WTC11 (cell line): ENCODE data around the gene SGSH. TPM values are rescaled to one million over a fixed set of nuclear protein-coding genes. Genes with fewer than 3 reads are reported as not detected.

Source experiments
- ATAC-seq: fragments of 200-7000 bp; cut with Tn5 transposase; 2 replicates; pipeline ENCODE4 v1.10.0; 2021; ENCODE audit warnings: mild to moderate bottlenecking, moderate library complexity
- CTCF ChIA-PET: fragments of 300-600 bp; sonication (Branson Sonifier 250); formaldehyde crosslinking; loops from one replicate; lab custom pipeline; 2021; ENCODE audit warnings: antibody characterized with exemption; lab: Charles Lee
- POLR2A ChIA-PET: fragments of 350-600 bp; sonication (Branson Sonifier 250); formaldehyde crosslinking; loops from one replicate; lab custom pipeline; 2021; ENCODE audit warnings: antibody characterized with exemption; lab: Charles Lee
- DNase-seq: peaks from one replicate; pipeline ENCODE4 v3.0.0; 2021; ENCODE audit warnings: low spot score
- H3K27ac Mint-ChIP-seq: 2 replicates; pipeline ENCODE4 v1.8.0; 2021; ENCODE audit warnings: mixed read lengths
- H3K27me3 Mint-ChIP-seq: 2 replicates; pipeline ENCODE4 v1.8.0; 2021; ENCODE audit warnings: low read depth, mild to moderate bottlenecking, moderate library complexity, mixed read lengths
- H3K36me3 Mint-ChIP-seq: 2 replicates; pipeline ENCODE4 v1.8.0; 2021; ENCODE audit warnings: mixed read lengths
- H3K4me1 Mint-ChIP-seq: 2 replicates; pipeline ENCODE4 v1.8.0; 2022; ENCODE audit warnings: mixed read lengths
- H3K4me3 Mint-ChIP-seq: 2 replicates; pipeline ENCODE4 v1.8.0; 2021; ENCODE audit warnings: mild to moderate bottlenecking, moderate library complexity, mixed read lengths
- H3K9me3 Mint-ChIP-seq: 2 replicates; pipeline ENCODE4 v1.8.0; 2021; ENCODE audit warnings: mixed read lengths
- AR ChIP-seq: fragments of 250-450 bp; sonication (Bioruptor Pico); IDR thresholded peaks from 2 replicates; pipeline ENCODE4 v1.9.0; 2021; ENCODE audit warnings: mild to moderate bottlenecking
- ARID4B ChIP-seq: sonication (generic); formaldehyde crosslinking; IDR thresholded peaks from 2 replicates; pipeline ENCODE4 v1.8.0; 2023; ENCODE audit warnings: missing genetic modification reagents, mild to moderate bottlenecking, borderline replicate concordance
- E2F5 ChIP-seq: sonication (generic); formaldehyde crosslinking; IDR thresholded peaks from 2 replicates; pipeline ENCODE4 v1.8.1; 2022; ENCODE audit warnings: mild to moderate bottlenecking, moderate library complexity, missing genetic modification reagents
- EMX1 ChIP-seq: fragments of 250-450 bp; sonication (Bioruptor Pico); IDR thresholded peaks from 2 replicates; pipeline ENCODE4 v1.8.0; 2021; ENCODE audit warnings: mild to moderate bottlenecking
- ERG ChIP-seq: fragments of 250-450 bp; sonication (Bioruptor Pico); IDR thresholded peaks from 2 replicates; pipeline ENCODE4 v1.8.0; 2021; ENCODE audit warnings: mild to moderate bottlenecking
- ETV6 ChIP-seq: sonication (generic); formaldehyde crosslinking; IDR thresholded peaks from 2 replicates; pipeline ENCODE4 v1.8.1; 2022; ENCODE audit warnings: mild to moderate bottlenecking, missing genetic modification reagents
- FOXP4 ChIP-seq: sonication (generic); formaldehyde crosslinking; IDR thresholded peaks from 2 replicates; pipeline ENCODE4 v1.8.0; 2022; ENCODE audit warnings: mild to moderate bottlenecking, missing genetic modification reagents
- IRF2 ChIP-seq: sonication (generic); formaldehyde crosslinking; IDR thresholded peaks from 2 replicates; pipeline ENCODE4 v1.8.0; 2022; ENCODE audit warnings: low read depth, missing genetic modification reagents, borderline replicate concordance
- MAX ChIP-seq: sonication (generic); formaldehyde crosslinking; IDR thresholded peaks from 2 replicates; pipeline ENCODE4 v1.8.0; 2022; ENCODE audit warnings: mild to moderate bottlenecking, missing genetic modification reagents
- MYBL2 ChIP-seq: sonication (generic); formaldehyde crosslinking; IDR thresholded peaks from 2 replicates; pipeline ENCODE4 v1.8.1; 2023; ENCODE audit warnings: mild to moderate bottlenecking, moderate library complexity, missing genetic modification reagents
- NFYB ChIP-seq: sonication (generic); formaldehyde crosslinking; conservative IDR thresholded peaks from 2 replicates; pipeline ENCODE4 v1.8.0; 2022; ENCODE audit warnings: low read depth, missing genetic modification reagents
- NR2C2 ChIP-seq: sonication (generic); formaldehyde crosslinking; IDR thresholded peaks from 2 replicates; pipeline ENCODE4 v1.8.0; 2022; ENCODE audit warnings: mild to moderate bottlenecking, missing genetic modification reagents
- PREB ChIP-seq: sonication (generic); formaldehyde crosslinking; IDR thresholded peaks from 2 replicates; pipeline ENCODE4 v1.8.1; 2022; ENCODE audit warnings: mild to moderate bottlenecking, missing genetic modification reagents, moderate library complexity, borderline replicate concordance
- SP1 ChIP-seq: sonication (generic); formaldehyde crosslinking; conservative IDR thresholded peaks from 2 replicates; pipeline ENCODE4 v1.8.1; 2022; ENCODE audit warnings: missing genetic modification reagents
- TEAD1 ChIP-seq: sonication (generic); formaldehyde crosslinking; IDR thresholded peaks from 2 replicates; pipeline ENCODE4 v1.8.0; 2022; ENCODE audit warnings: mild to moderate bottlenecking, missing genetic modification reagents
- USF2 ChIP-seq: sonication (generic); formaldehyde crosslinking; IDR thresholded peaks from 2 replicates; pipeline ENCODE4 v1.8.1; 2023; ENCODE audit warnings: mild to moderate bottlenecking, missing genetic modification reagents, moderate library complexity
- ZNF423 ChIP-seq: fragments of 250-450 bp; sonication (Bioruptor Pico); IDR thresholded peaks from 2 replicates; pipeline ENCODE4 v2.1.2; 2022; ENCODE audit warnings: mild to moderate bottlenecking, moderate library complexity
- total RNA-seq: library from RNA; stranded (reverse); gene quantifications from 3 replicates; pipeline ENCODE4 v1.2.3, GENCODE V29; 2021

Gene SGSH
- total RNA-seq, 1 experiment from 2014 or later: 27.7 TPM

- peaks cover 23% of the 10 kb centered on the region for H3K4me1 Mint-ChIP-seq
- peaks cover 7% of the 10 kb centered on the region for H3K36me3 Mint-ChIP-seq
- ChIA-PET POLR2A (no interaction called here), CTCF (interaction anchor here (0.6 to 2.5 kb wide), 3 partner anchors 10 to 124 kb away, joined by 4 to 9 read pairs (median 6); partner anchors contain the start of gene GAA)
- no peak; the same call in 1 of the 2 replicates for ATAC-seq
- no peak overlapping the region for H3K27ac Mint-ChIP-seq
- peak; percentile 36; the same call in 1 of the 2 replicates for TF ChIP-seq ZNF423 (CRISPR knock-in tag)
- no peak for TF ChIP-seq AR (CRISPR knock-in tag)
- H3K27me3 Mint-ChIP-seq: no peaks in the 10 kb centered on the region
- H3K9me3 Mint-ChIP-seq: no peaks in the 10 kb centered on the region
- DNase-seq: peak; percentile 43
- H3K4me3 Mint-ChIP-seq: no peak overlapping the region
Observed at GRCh38 chr17:80225230-80225629, 5.1 kb upstream of the SGSH start.

- no peak; the same call in 1 of the 2 replicates for ATAC-seq
- ChIA-PET CTCF (interaction anchor here (2.5 kb wide), 1 partner anchor 123 kb away, joined by 9 read pairs; the partner anchor contains the start of gene GAA), POLR2A (no interaction called here)
- H3K27ac Mint-ChIP-seq: no peak overlapping the region
- H3K4me1 Mint-ChIP-seq: peaks cover 23% of the 10 kb centered on the region
- no peaks in the 10 kb centered on the region for H3K27me3 Mint-ChIP-seq
- no peak overlapping the region for H3K4me3 Mint-ChIP-seq
- DNase-seq: peak; percentile 40
- H3K9me3 Mint-ChIP-seq: no peaks in the 10 kb centered on the region
- peaks cover 4% of the 10 kb centered on the region; the same call in 1 of the 2 replicates for H3K36me3 Mint-ChIP-seq
- TF ChIP-seq ETV6 (CRISPR knock-in tag): no peak
- TF ChIP-seq TEAD1 (CRISPR knock-in tag): no peak
- no peak for TF ChIP-seq EMX1
- no peak for TF ChIP-seq ERG (CRISPR knock-in tag)
- TF ChIP-seq FOXP4 (CRISPR knock-in tag): no peak
- no peak for TF ChIP-seq NR2C2 (CRISPR knock-in tag)
- TF ChIP-seq PREB: no peak
- TF ChIP-seq IRF2 (CRISPR knock-in tag): no peak
- TF ChIP-seq MYBL2 (CRISPR knock-in tag): no peak
- no peak for TF ChIP-seq MAX (CRISPR knock-in tag)
- no peak for TF ChIP-seq SP1 (CRISPR knock-in tag)
- no peak for TF ChIP-seq NFYB (CRISPR knock-in tag)
- TF ChIP-seq E2F5 (CRISPR knock-in tag): no peak
- no peak for TF ChIP-seq ARID4B (CRISPR knock-in tag)
- TF ChIP-seq USF2 (CRISPR knock-in tag): no peak
Observed at GRCh38 chr17:80224683-80225082, 4.5 kb upstream of the SGSH start.
